Measurements from ENCODE around the gene SLC36A2.
"Not testable (repeated sequence)": the region's sequence is repeated elsewhere in the genome, so short reads cannot be mapped to it uniquely, and the experiment has no call there.

GRCh38 chr5:151309266-151309665 is 38.1 kb downstream of the SLC36A2 start:
- not testable (repeated sequence) for TF ChIP-seq EZH2 (IDR thresholded peaks at IDR 0.05; ENCODE audit: borderline replicate concordance, insufficient read depth, low read depth, low read length, poor library complexity, severe bottlenecking); CTCF (IDR thresholded peaks at IDR 0.05)

Data from B cell (primary cell).